Inferior parietal cortex (tissue), 1 donor: ENCODE data around the gene HAGH.

Experiments used
- DNase-seq: peaks from one replicate; pipeline ENCODE4 v3.0.0-alpha.2; 2016; ENCODE audit errors: extremely low spot score

HAGH gene

GRCh38 chr16:1773703-1774447 lies 52.8 kb downstream of the HAGH start:
- DNase-seq, result peak; percentile 6

GRCh38 chr16:1772908-1773702 lies 53.5 kb downstream of the HAGH start, which contains the start of gene MRPS34:
TSS of gene MRPS34 (minus strand) at chr16:1773134. CDS start at chr16:1773119, 15 bp downstream.
- peak; percentile 86 for DNase-seq

- no peak for DNase-seq
Observed at GRCh38 chr16:1772362-1772907, 54.2 kb downstream of the HAGH start, which contains the start of gene EME2. TSS of gene EME2 (plus strand) at chr16:1772810. CDS start at chr16:1773228, 418 bp downstream.

- DNase-seq, result no peak
Observed at GRCh38 chr16:1771864-1772361, 54.7 kb downstream of the HAGH start.

- peak; percentile 61 for DNase-seq
Observed at GRCh38 chr16:1771188-1771863, 55.3 kb downstream of the HAGH start, which contains the start of gene NME3. TSS of gene NME3 (minus strand) at chr16:1771543. CDS start at chr16:1771534, 9 bp downstream.

GRCh38 chr16:1770328-1771187 lies 56.1 kb downstream of the HAGH start:
- DNase-seq, result peak; percentile 47

GRCh38 chr16:1769402-1770300 lies 57.0 kb downstream of the HAGH start:
- DNase-seq, result no peak

- no peak for DNase-seq
Observed at GRCh38 chr16:1768767-1769401, 57.7 kb downstream of the HAGH start.

GRCh38 chr16:1768061-1768766 lies 58.4 kb downstream of the HAGH start:
- no peak for DNase-seq

GRCh38 chr16:1767116-1767994 lies 59.3 kb downstream of the HAGH start:
- DNase-seq, result no peak

- DNase-seq, result no peak
Observed at GRCh38 chr16:1766701-1767100, 59.9 kb downstream of the HAGH start.

- no peak for DNase-seq
Observed at GRCh38 chr16:1766231-1766630, 60.4 kb downstream of the HAGH start.

- DNase-seq, result no peak
Observed at GRCh38 chr16:1765826-1766225, 60.8 kb downstream of the HAGH start.

GRCh38 chr16:1764971-1765370 lies 61.7 kb downstream of the HAGH start:
- DNase-seq, result no peak

- DNase-seq, result no peak
Observed at GRCh38 chr16:1763521-1764511, 62.8 kb downstream of the HAGH start.

GRCh38 chr16:1762879-1763520 lies 63.6 kb downstream of the HAGH start:
- DNase-seq, result no peak
